Germinal center (tissue), 1 donor: Measurements from ENCODE around the gene LRRC27.
A peak's percentile ranks its signal among the peaks of the same experiment; 100 is the strongest.

Experiments used
- DNase-seq: peaks from one replicate; pipeline ENCODE4 v3.0.0; 2012; ENCODE audit warnings: mixed read lengths, low spot score

The LRRC27 gene

GRCh38 chr10:132301371-132302330, 30.3 kb upstream of the LRRC27 start:
- DNase-seq: no peak

GRCh38 chr10:132302421-132303310, 29.3 kb upstream of the LRRC27 start:
- no peak for DNase-seq

- no peak for DNase-seq
Observed at GRCh38 chr10:132303361-132304115, 28.5 kb upstream of the LRRC27 start.

GRCh38 chr10:132304756-132305509, 27.1 kb upstream of the LRRC27 start:
- DNase-seq: no peak

DNA sequence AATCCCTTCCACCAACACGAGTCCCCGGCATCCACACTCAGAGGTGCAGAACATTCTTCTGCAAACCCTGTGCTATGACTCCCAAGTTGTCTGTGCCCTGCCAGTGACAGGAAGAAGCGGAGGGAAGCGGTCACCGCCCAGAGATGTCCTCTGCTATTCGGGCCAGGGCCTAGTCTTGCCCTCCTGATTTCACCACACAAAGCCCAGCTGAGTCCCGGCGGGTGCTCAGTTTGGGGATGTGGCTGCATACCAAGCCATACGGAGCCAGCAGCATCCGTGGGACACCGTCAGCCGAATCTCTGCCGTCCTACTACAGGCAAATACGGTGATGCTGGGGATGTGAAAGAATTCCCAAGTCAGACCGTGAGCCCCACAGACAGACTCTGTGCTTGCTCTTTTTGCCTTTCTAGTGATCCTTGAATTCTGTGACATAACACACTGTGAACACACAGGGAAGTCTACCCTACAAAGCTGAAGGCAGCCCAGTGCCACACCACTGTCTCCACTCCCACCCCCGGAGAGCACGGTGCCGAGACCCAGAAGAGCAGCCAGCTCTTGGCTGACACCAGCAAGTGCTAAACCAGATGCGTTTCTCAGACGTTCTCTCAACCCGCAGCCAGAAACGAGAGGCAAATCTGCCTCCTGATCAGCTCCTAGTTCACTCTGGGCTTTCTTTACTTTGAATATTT, 26.2 kb upstream of the LRRC27 start:
- no peak for DNase-seq

- DNase-seq: no peak
Observed at GRCh38 chr10:132306343-132306685, 25.7 kb upstream of the LRRC27 start.

DNA sequence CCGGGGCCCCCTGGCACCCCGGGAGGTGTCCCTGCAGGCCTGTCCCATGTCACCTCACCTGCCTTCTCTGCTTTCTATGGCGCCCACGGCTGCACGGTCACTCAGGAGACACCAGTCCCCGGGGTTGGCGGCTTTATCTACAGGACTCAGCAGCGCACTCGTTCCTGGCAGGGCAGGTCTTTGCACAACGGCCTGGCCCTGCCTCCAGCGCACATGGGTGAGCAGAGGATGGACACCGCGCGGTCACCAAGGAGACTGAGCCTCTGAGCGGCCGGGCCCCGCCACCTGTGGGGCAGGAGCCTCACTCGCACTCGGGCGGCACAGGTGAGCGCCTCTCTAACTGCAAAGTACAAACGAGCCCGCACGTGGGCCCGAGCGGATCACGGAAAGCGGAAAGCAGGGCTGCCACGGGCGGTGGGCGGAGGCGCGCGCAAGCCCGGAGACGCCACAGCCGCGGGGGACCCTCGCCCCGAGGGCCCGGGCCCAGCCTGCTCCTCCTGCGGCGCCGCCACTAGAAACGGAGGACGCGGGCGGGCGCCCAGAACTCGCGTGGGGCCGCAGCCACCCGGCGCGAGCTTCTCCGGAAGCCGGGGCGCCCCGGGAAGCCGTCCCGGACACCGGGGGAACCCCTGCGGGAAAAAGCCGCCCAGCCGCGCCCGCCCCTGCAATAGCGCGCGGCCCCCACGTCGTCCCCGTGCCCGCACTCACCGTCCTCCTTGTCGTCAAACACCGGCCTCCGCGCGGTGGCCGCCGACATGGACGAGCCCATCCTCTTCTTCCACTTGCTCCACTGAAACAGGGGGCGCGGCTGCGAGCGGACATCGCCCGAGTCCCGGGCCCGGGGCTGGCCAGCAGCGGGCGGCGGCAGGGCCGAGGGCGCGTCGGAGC, 24.9 kb upstream of the LRRC27 start:
- no peak for DNase-seq

DNA sequence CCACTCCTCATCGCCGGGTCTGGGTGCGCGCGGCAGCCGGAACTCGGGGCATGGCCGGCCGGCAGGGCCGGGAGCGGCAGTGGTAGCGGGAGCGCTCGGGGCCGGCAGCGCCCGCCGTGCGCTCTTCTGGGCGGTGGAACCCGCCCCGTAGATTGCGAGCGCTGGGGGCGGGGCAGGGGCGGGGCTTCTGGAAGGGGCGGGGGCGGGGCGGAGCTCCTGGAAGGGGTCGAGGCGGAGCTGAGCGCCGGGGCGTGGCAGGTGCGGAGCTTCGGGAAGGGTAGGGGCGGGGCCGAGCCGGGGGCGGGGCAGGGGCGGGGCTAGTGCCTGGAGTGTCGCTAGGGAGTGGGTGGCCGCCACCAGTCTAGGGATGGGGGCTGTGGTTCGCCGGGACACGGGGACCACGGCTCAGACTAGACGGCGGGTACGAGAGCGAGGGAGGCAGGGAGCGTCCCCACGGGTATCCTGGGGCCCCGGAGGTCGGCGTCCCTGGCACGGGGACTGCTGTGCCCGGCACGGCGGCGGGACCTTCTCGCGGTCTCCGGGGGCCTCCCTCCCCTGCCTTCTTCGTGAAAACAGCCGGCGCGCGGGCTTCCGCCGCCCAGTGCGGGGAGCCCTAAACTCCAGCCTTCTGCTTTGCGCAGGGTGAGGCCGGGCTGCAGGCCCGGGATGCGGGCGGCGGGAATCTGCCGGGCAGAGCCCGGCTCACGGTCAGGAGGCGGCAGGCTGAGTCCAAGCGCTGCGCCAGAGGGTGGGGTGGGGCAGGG, 24.0 kb upstream of the LRRC27 start, which contains the start of gene STK32C:
STK32C (minus strand) TSS at position 128 of the 764 bp plus-strand sequence; CDS start at position 11, 117 bp downstream.
- peak; percentile 99 for DNase-seq

GRCh38 chr10:132308587-132309470, 23.2 kb upstream of the LRRC27 start:
- DNase-seq: no peak

- DNase-seq: no peak
Observed at GRCh38 chr10:132309471-132309865, 22.5 kb upstream of the LRRC27 start.

DNA sequence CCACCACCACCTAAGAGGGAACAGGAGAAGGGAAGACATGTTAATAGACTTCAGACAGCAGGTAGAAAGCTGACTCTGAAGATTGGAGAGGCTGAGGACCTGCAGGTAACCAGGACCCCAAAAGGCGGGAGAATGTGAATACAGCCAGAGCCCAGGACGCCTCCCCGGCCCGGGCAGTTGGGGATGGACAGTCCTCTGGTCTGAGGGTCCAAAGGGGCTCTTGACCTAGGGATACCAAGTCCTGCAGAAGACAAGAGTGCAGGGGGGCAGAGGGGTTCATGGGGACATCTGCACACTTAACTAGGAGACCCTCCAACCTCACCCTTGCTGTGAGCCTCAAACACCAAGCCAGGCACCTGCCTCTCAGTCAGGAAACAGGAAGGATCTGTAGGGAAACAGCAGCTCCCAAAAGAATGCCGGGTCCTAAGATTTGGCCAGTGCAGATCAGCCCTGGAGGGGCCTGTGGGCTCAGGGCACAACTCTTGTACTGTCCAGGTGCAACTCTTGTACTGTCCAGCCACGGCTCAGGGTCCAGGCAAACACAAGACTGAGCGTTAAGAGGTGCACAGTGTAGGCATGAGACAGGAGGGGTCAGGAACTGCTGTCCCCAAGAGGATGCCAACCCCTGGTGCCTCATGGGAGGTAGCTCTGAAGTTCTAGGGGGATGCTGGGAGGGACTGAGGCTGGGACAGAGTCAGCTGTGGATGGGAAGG, 22.0 kb upstream of the LRRC27 start:
- DNase-seq: no peak

GRCh38 chr10:132310701-132311337, 21.2 kb upstream of the LRRC27 start:
- DNase-seq: no peak

DNA sequence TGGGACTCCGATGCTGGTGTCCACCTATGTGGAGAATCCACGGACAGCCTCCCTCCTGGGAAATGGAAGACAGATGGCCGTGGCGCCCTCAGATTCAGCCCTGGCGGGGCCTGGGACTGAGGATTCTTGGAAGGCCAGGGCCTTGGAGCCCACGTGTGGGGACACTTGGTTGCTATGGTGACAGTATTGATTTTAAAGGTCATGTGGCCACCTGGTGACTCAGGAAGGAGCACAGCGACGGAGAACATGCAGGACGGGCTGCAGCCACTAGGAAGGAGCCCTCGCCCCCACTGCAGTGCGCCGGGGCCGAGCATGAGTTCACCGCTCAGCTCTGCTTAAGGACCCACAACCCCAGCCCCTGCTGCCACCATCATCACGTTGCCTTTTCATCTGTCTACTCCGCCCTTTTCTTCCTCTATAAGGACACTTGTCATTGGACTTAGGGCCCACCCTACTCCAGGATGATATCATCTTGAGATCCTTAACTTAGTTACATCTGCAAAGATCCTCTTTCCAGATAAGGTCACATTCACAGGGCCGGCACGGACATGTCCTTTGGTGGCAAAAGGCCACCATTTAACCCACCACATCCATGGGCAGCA, 20.6 kb upstream of the LRRC27 start:
- DNase-seq: no peak

DNA sequence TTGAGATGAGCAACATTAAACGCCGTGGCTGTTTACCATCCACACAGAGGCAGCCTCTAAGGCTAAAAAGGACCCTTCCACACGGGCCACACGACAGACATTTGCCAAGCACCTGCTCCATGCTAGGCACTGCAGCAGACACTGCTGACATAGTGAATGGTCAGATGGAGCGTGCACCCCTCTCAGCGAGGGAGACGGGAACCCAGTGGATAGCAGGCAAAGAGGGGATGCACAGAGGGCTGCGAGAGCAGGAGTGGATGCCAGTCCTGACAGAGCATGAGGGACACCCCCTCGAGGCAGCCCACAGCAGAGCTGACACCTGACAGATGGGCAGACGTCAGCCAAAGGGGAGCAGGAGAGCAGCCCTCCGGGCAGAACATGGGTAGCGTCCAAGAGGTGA, 18.7 kb upstream of the LRRC27 start:
- no peak for DNase-seq

DNA sequence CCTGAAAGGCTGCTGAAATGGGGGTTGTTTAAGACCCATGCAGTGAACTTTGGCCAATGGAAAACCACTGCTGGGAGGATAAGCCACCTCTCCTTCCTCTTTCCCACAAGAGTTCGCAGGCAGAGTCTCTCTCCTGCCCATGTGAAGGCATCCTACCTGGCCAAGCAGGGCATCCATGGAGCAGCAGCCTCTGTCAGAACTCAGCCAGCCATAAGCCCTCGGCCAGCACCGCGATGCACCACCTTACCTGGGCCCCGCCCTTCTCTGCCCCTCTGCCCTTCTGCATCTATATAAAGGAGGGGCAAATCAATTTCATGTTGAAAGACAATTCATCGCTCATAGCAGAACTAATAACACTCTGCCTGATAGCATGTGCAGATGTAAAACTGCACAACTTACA, 18.1 kb upstream of the LRRC27 start:
- DNase-seq: no peak

- DNase-seq: no peak
Observed at GRCh38 chr10:132314336-132314735, 17.7 kb upstream of the LRRC27 start.
